ENCODE data around the gene HMGXB3.
"Not testable (repeated sequence)": the region's sequence is repeated elsewhere in the genome, so short reads cannot be mapped to it uniquely, and the experiment has no call there.

Gene HMGXB3

GRCh38 chr5:150082889-150083288 lies 82.3 kb downstream of the HMGXB3 start:
- DNase-seq (ENCODE audit: low read depth in 3 of 3): no peak

GRCh38 chr5:150084754-150085153 lies 84.2 kb downstream of the HMGXB3 start:
- DNase-seq (ENCODE audit: low read depth in 3 of 3): not testable (repeated sequence)

- DNase-seq (ENCODE audit: low read depth in 3 of 3): no peak
Observed at GRCh38 chr5:150085191-150085912, 84.8 kb downstream of the HMGXB3 start.

GRCh38 chr5:150085950-150086715 lies 85.6 kb downstream of the HMGXB3 start, which contains the start of gene CSF1R:
CSF1R (minus strand) TSS chr5:150086554; CDS start chr5:150086427, 127 bp downstream.
- no peak for DNase-seq (ENCODE audit: low read depth in 3 of 3)

- DNase-seq (ENCODE audit: low read depth in 3 of 3): no peak
Observed at GRCh38 chr5:150092159-150092787, 91.7 kb downstream of the HMGXB3 start.

GRCh38 chr5:150097152-150097551 lies 96.6 kb downstream of the HMGXB3 start:
- DNase-seq (ENCODE audit: low read depth in 3 of 3): no peak

- no peak for DNase-seq (ENCODE audit: low read depth in 3 of 3)
Observed at GRCh38 chr5:150101023-150101422, 100.5 kb downstream of the HMGXB3 start.
